NCI-H2107 (cell line): ENCODE measurements around the gene ABCG4.
"Not testable (repeated sequence)": the region's sequence is repeated elsewhere in the genome, so short reads cannot be mapped to it uniquely, and the experiment has no call there.

Experiments
- DNase-seq: peaks from one replicate; lab custom pipeline; 2025; lab: John Stamatoyannopoulos, UW

Gene ABCG4

GRCh38 chr11:119116235-119116594, 32.6 kb upstream of the ABCG4 start:
- DNase-seq: no peak

DNA sequence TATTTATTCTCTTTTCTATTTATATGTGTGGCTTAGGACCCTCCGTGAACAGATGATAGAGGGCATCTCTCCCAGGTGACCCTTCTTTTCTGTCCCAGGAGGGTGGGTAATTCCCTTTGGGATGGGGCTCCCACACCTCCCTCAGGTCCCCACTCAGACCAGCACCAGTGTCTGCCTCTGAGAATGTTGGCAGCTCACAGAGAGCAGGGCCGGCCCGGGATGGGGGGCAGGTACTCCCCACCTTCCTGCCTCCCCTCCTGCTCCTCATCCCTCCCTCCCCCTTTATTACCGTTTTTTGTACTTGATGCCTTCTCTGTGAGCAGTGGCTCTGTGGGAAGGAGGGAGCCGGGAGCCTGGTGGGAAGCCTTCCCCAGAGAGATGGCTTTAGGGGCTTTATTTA, 32.3 kb upstream of the ABCG4 start:
- DNase-seq: no peak

- DNase-seq: no peak
Measured at GRCh38 chr11:119117004-119117706, 31.7 kb upstream of the ABCG4 start.

DNA sequence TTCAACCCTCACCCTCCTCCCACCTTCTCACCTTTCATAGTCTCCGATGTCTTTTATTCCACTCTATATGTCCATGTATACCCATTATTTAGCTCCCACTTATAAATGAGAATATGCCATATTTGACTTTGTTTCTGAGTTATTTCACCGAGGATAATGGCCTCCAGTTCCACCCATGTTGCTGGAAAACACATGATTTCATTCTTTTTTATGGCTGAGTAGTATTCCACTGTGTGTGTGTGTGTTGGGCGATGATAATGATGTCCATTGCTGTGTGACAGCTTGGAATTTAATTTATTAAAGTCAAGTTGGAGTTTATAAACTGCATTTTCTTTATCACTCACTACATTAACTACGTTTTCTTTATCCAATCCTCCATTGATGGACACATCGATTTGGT, 30.6 kb upstream of the ABCG4 start:
- DNase-seq: no peak

DNA sequence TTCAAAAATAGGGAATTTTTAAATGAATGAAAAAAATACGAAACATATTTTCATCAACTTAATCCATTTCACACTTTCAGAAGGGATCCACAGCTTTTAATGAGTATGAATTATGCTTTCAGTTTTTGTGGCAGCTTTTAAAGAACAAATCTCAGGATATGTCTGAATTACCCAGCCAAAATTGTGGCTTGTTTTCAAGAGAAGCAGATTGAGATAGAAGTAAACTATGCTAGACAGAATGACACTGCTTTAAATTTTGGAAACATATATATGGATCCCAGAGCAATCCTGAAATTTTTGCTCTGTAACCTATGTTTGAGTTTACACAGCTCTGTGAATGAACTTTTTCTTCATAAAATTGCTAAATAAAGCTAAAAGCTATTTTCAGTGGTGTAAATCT, 29.9 kb upstream of the ABCG4 start:
- DNase-seq: no peak

GRCh38 chr11:119120639-119121007, 28.2 kb upstream of the ABCG4 start:
- DNase-seq: peak; percentile 42

- DNase-seq: peak; percentile 96
Measured at GRCh38 chr11:119121008-119121810, 27.6 kb upstream of the ABCG4 start, which contains the start of gene HINFP. Gene HINFP (plus strand): TSS chr11:119121580. CDS start chr11:119126945, 5,365 bp downstream.

GRCh38 chr11:119121811-119122124, 27.1 kb upstream of the ABCG4 start:
- DNase-seq: no peak

DNA sequence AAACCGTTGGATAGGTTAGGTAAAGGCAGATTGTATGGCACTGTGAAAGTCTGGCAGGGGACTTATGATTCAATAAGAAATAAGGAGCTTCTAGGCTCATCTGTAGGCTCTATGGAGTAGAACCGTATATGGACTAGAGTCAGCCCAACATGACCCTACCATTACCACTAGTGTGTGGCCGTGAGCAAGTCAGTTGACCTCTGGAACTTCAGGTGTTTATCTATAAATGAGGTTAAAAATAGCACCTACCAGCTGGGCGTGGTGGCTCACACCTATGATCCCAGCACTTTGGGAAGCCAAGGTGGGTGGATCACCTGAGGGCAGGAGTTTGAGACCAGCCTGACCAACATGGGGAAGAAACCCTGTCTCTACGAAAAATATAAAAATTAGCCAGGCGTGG, 23.0 kb upstream of the ABCG4 start:
- no peak for DNase-seq

DNA sequence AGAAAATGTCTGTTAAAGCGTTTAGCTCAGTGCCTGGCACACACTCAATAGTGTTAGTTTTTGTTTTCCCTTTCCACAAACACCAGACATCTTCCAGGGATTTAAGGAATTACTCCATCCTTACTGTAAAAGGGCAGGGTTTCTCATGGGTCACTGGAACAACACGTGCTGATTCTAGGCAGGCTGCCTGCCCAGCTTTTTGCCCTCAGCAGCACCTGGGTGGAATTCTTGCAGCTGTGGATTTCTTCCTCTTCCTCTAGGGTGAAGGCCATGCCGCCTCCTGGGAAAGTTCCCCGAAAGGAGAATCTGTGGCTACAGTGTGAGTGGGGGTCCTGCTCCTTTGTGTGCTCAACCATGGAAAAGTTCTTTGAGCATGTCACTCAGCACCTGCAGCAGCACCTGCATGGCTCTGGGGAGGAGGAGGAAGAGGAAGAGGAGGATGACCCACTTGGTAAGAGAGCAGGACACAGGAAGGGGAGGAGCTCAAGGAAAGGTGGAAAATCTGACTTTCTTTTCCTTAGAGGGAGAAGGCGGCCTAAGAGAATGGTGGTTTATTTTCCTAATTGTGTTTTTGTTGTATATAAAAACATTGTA, 22.1 kb upstream of the ABCG4 start:
- no peak for DNase-seq

GRCh38 chr11:119130662-119131061, 18.2 kb upstream of the ABCG4 start:
- DNase-seq: no peak

DNA sequence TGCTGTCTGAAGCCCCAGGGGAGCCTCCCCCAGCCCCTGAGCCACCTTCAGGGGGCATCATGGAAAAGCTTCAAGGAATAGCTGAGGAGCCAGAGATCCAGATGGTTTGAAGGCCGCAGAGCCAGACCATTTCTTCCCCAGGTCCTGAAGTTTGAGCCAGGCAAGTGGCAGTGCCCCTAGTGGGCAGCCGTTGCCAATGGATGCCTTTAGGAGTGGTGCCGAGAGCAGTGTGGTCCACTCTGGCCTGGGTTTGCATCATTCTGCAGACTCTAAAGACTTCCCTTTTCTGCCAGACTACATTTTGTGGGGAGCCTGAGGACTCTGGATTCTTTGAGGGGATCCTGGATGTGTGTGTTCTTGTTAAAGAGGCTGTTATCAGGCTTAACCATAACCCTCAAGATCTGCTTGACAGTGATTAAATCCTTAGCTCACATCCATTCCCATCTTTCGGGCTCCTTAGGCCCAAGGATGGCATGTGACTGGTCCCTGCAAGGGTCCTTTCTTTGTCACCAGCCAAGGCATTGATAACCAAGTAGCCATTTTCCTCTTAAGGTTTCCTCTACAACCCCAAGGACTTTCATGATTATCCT, 14.4 kb upstream of the ABCG4 start:
- DNase-seq: no peak

DNA sequence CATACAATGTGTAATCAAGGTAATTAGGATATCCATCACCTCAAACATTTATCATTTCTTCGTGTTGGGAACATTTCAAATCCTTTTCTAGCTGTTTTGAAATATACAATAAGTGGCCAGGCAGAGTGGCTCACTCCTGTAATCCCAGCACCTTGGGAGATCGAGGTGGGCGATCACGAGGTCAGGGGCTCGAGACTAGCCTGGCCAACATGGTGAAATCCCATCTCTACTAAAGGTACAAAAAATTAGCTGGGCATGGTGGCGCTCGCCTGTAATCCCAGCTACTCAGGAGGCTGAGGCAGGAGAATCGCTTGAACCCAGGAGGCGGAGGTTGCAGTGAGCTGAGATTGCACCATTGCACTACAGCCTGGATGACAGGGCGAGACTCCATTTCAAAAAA, 9.6 kb upstream of the ABCG4 start:
- not testable (repeated sequence) for DNase-seq

DNA sequence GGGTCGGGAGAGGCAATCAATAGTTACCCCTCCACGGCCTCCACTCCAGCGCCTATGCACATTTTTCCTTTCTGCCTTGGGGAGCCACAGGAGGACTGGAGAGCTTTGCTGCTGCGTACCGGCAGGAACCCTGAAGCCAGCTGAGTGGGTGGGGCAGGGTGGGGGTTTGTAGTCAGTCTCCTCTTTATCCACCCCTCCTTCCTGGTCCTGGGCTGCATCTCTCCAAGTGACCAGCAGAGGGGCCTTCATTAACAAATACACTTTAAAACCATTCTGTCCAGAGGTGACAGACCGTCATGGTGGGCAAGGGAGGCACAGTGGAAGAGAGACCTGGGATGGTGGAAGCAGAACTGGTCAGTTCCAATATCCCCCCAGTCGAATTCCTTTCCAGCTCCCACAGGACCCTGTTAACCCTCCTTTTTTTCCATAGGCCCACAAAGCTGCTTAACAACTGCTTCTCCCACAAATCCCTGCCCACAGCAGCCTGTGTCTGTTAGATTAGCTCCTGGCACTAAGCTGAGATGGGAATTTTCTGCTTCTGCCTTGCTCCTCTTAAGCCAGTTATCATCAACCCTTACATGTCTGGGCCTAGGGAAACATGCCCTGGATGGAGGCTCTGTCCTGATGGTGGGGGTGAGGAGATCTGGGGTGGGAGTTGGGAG, 3.9 kb upstream of the ABCG4 start:
- no peak for DNase-seq

GRCh38 chr11:119145551-119145950, 3.3 kb upstream of the ABCG4 start:
- no peak for DNase-seq

DNA sequence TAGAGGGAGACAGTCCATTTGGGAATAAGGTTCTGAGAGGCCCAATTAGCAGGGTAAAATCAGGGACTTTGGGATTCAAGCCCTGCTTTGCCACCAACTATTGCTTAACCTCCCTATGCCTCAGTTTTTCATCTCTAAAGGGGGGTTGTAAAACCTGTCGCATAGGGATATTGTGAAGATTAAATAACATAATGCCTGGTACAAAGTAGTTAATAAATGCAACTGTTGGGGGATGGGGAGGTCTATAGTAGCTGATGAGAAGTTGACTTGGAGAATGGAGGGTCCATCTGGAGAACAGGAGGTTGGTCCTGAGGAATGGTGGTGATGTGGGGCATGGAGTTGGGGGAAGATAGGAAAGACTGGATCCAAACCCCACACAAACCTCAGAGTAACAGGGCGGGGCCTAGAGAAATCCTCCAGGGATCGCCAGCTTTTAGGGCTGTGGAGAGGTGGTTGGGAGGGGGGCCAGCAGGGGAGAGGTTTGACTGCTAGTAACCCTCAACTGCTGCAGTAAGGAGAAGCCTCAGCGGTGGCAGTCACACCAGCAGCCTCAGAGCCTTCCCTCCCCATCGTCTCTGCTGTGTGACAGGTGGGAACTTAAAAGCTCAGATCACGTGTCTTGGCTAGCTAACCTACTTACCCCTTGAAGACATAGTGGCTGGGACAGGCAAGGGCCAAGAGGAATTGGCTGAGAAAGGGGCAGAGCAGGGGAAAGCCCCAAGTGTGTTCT, 1.1 kb upstream of the ABCG4 start:
- peak; percentile 53 for DNase-seq

GRCh38 chr11:119148720-119149017, 183 bp upstream of the ABCG4 start:
- no peak for DNase-seq

DNA sequence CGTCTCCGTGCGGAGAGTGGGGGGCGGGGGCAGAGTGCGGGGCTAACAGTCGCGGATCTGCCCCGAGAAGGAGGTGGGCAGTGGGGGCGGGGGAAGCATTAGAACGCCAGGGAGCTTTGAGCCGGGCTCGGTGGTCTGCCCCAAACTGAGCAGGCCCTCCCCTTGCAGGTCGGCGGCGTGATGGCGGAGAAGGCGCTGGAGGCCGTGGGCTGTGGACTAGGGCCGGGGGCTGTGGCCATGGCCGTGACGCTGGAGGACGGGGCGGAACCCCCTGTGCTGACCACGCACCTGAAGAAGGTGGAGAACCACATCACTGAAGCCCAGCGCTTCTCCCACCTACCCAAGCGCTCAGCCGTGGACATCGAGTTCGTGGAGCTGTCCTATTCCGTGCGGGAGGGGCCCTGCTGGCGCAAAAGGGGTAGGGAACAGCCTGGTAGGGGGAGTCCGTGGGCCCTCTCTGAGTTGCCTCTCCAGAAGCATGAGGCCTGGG, 979 bp downstream of the ABCG4 start:
- no peak for DNase-seq

DNA sequence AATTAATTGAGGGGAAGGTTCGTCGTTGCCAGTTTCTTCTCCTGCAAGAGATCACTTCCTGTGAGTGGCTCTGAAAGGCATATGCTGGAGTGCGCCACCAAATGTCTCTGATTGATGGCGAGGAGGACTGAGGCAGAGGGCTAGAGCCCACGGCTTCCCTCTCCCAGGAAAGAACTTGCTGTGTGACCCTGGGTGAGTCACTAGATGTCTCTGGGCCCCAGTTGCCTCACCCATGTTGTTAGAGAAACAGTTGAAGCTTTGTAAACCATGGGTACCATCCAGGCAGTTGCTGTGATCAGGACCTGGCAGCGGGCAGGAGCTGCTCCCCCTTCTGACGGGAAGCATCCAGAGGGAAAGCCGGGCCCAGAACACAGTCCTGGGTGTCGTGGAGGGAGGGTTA, 3.2 kb downstream of the ABCG4 start:
- no peak for DNase-seq

GRCh38 chr11:119152604-119153003, 3.8 kb downstream of the ABCG4 start:
- DNase-seq: no peak

DNA sequence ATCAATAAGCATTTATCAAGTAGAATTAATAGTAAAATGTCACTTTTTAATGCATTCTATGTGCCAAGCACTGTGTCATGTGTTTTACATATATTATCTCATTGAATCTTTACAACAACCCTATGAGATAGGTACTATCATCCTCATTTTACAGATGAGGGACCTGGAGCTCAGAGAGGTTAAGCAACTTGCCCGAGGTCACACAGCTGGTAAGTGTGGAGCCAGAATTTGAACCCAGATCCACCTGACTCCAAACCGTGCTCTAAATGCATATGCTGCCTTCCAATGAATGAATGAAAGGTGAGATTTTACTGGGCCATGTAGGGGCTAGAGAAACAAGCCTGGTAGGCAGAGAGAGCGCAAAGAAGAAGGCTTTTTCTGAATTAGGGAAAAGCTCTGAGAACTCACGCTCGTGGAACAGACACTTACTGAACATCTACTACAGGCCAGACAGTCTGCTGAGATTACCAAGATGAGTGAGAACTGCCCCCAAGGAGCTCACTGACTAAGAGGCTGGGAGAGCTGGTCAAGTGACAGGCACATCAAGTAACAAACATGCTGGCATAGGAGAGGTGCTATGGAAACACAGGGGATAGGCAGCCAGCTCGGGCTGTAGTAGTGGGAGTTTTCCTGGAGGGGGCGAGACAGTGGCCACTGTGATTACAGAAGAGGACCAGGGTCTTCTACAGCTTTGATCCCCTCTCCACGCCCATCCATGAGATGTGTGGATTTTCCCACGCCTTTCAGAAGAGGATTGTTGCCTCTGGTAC, 4.4 kb downstream of the ABCG4 start:
- no peak for DNase-seq
